HG02678 (cell line): ENCODE data around the gene KDM5B.
"Not testable (repeated sequence)": the region's sequence is repeated elsewhere in the genome, so short reads cannot be mapped to it uniquely, and the experiment has no call there.

ENCODE experiments used
- ATAC-seq: cut with Tn5 transposase; IDR thresholded peaks from one replicate; pipeline ENCODE4 v1.9.1; 2021; ENCODE audit warnings: mild to moderate bottlenecking, moderate library complexity; ENCODE audit not compliant: unreplicated experiment

KDM5B gene

DNA sequence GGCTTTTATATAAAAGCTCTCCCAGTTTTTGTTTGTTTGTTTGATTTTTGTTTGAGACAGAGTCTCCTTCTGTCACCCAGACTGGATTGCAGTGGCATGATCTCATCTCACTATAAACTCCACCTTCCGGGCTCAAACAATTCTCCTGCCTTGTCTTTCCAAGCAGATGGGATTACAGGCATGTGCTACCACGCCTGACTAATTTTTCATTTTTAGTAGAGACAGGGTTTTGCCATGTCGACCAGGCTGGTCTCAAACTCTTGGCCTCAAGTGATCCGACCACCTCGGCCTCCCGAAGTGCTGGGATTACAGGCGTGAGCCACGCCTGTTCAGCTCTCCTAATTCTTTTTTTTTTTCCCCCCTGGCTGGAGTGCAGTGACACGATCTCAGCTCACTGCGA lies 6.9 kb upstream of the KDM5B start:
- ATAC-seq = no peak

GRCh38 chr1:202812176-202813026 lies 4.2 kb upstream of the KDM5B start:
- ATAC-seq = no peak

DNA sequence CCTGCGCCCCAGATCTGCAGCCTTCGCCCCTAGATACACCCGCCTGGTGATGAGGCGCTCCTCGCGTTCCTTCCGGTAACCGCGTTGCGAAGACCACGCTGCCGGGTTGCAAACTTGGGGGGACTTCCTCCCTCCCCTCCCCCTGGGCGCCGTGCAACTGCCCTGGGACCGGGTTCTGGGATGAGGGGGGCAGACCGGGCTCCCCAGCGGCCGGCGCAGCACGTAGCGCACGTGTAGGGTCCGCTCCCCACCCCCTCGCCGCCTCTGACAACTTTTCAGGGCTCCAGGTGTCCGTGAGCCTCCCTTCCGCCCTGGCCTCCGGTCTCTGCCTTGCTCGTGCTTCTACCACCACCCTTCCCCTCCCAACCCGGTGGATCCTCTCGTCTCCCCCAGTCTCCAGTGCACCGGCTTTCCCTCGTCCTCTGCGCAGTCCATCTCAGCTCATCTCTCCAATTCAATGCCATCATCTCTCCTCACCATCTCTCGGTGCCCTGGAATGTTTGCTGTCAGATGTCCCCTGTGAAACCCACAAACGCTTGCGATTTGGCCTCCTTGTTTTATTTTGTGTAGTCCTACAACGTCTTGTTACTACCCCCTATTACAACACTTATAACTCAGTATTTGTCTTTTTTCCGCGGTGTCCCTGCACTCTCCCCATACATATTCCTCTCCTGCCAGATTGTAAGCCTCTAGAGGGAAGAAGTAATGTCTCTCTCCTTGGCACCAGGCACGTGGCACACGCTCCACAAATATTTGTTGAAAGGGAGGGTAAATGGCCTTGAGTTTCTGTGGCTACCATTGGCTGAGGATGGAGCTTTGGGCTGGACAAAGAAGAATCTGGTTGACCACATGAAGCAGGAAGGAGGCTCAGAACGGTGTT lies 3.3 kb upstream of the KDM5B start:
- ATAC-seq = peak; percentile 8

GRCh38 chr1:202810615-202811295 lies 2.5 kb upstream of the KDM5B start, which contains the start of gene PCAT6:
TSS of gene PCAT6 (plus strand) at chr1:202810954.
- ATAC-seq = peak; percentile 75

- no peak for ATAC-seq
These were observed 2.0 kb upstream of the KDM5B start for GRCh38 chr1:202810193-202810614.

DNA sequence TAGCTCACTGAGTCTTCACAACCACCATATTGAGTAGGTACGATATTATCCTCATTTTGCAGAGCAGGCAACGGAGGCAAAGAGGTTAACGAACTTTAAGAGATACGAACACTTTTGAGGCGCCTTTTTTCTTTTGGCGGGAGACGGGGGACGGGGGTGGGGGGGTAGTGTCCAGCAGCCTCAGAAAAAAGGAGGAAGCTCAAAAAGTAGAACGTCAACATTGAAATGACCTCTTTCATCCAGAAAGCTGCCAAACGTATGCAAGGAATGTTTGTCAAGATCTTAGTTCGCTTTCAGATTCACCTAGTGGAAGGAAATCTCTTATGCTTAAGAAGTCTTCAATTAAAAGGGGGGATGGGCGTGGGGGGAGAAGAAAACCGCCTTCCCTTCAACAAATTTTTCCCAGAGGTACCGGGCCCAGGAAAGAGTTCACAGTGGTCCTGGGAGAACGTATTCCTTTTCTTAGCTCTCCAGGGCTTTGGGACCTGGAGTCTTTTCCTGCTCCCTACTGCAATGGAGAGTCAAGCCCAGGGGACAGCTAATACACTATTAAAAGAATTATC lies 1.5 kb upstream of the KDM5B start:
- ATAC-seq = no peak

- ATAC-seq = no peak
These were observed 733 bp downstream of the KDM5B start for GRCh38 chr1:202807451-202807925.

- ATAC-seq = no peak
These were observed 1.3 kb downstream of the KDM5B start for GRCh38 chr1:202806845-202807450.

GRCh38 chr1:202805886-202806844 lies 2.1 kb downstream of the KDM5B start:
- ATAC-seq = no peak

- no peak for ATAC-seq
These were observed 4.1 kb downstream of the KDM5B start for GRCh38 chr1:202804126-202804525.

DNA sequence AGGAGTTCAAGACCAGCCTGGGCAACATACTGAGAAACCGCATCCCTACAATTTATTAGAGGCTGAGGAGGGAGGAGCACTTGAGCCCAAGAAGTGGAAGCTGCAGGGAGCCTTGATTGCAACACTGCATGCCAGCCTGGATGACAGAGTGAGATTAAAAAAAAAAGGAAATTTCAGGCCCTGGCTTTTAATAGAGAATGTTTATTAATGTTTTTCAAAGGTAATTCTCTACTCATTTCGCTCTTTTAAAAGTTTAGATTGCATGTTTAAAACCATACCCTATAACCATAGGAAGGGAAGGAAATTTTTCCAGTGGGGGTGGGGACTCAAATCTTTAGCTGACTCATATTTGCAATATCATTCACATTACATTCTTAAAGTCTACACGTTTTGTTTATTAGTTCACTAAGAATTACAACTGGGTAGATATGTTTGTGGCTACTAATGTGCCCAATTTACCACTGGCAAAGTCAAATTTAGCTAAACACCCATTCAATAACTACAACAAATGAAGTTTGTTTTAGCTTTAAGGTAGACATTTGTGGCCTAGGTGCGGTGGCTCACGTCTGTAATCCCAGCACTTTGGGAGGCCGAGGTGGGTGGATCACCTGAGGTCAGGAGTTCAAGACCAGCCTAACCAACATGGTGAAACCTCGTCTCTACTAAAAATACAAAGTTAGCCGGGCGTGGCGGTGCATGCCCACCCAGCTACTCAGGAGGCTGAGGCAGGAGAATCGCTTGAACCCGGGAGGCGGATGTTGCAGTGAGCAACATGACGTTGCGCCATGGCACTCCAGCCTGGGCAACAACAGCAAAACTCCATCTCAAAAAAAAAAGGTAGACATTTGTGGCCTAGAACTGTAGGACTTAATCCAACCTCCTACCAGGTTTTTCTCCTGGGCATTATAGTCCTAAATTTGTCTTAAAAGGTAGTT lies 5.0 kb downstream of the KDM5B start:
- ATAC-seq = no peak

GRCh38 chr1:202802034-202802433 lies 6.2 kb downstream of the KDM5B start:
- ATAC-seq = no peak

DNA sequence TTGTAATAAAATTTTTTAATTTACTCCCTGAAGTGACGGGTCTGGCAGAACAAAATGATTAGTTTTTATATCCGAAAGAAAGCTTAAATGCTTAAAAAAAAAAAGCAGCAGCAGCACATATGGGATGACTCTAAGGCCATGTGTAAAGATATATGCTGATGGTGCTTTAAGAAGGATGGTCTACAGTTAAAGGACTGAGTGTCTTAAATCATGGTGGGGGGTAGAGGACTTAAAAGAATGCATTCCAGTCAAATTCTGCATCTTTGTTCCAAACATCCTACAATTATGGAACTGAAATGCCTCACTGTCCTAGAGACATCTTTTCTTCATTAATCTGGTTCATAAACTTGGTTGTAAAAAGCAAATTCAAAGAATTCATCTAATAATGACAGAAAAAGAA lies 7.0 kb downstream of the KDM5B start:
- ATAC-seq = no peak

- ATAC-seq = no peak
These were observed 7.5 kb downstream of the KDM5B start for GRCh38 chr1:202800742-202801141.

- ATAC-seq = no peak
These were observed 9.4 kb downstream of the KDM5B start for GRCh38 chr1:202798792-202799331.

DNA sequence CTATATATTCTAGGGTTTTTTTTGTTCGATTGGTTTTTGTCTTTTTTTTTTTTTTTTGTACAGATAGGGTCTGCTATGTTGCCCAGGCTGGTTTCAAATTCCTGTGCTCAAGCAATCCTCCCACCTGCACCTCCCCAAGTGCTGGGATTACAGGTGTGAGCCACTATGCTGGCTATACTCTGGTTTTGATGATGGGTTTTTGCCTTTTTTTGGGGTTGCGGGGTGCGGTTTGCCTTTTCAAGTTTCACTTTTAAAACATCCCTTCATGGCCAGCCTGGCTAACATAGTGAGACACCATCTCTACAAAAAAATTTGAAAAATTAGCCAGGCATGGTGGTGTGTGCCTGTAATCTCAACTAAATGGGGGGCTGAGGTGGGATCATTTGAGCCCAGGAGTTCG lies 10.0 kb downstream of the KDM5B start:
- no peak for ATAC-seq

DNA sequence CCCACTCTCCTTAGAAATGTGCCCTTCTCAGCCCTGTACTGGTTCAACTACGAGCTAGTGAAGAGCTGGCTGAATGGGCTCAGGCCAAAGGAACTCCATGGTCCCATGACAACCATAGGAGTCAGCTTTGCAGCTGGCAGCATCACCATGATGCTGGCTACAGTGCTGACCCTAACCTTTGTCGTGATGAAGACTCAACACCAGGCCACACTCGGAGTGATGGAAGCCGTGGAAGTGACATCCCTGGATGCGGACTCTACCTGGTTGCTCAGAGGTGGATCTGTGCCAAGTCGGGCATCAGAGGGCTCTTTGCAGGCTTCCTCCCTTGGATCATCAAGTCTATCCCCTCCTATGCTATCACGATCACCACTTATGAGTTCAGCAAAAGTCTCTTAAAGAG lies 11.6 kb downstream of the KDM5B start:
- no peak for ATAC-seq

- ATAC-seq = not testable (repeated sequence)
These were observed 13.3 kb downstream of the KDM5B start for GRCh38 chr1:202794931-202795330.
